HepG2 (cell line): Measurements from ENCODE around the gene NDUFAF8. TPM values are rescaled to one million over a fixed set of nuclear protein-coding genes. Genes with fewer than 3 reads are reported as not detected.
A peak's percentile ranks its signal among the peaks of the same experiment; 100 is the strongest.

Source experiments
- ATAC-seq: fragments of 200-7000 bp; cut with Tn5 transposase; 3 replicates; pipeline ENCODE4 v1.9.1; 2020; ENCODE audit warnings: mild to moderate bottlenecking, moderate library complexity
- BruUV-seq: library from RNA; stranded (reverse); fragments of 400-500 nt; replicated peaks from 2 replicates; lab custom pipeline; 2021; lab: Mats Ljungman, UMichigan
- CTCF ChIA-PET: fragments of 300-600 bp; formaldehyde crosslinking; extraction: SDS; loops from one replicate; lab custom pipeline; 2021; ENCODE audit warnings: low total read pairs, inconsistent platforms, low intra/inter-chr PET ratio; lab: Yijun Ruan, JAX
- POLR2A ChIA-PET: fragments of 350-600 bp; sonication (Branson Sonifier 250); formaldehyde crosslinking; loops from one replicate; lab custom pipeline; 2020; ENCODE audit warnings: antibody characterized with exemption, inconsistent platforms; lab: Yijun Ruan, JAX
- DNase-seq: peaks from one replicate; pipeline ENCODE4 v3.0.0-alpha.2; 2015; ENCODE audit warnings: low spot score
- FAIRE-seq: peaks from 3 replicates; lab custom pipeline; 2011; peaks lifted over from hg19 to GRCh38; lab: Jason Lieb, UNC
- H2AFZ ChIP-seq: one replicate; pipeline ENCODE4 v1.6.1; 2011; ENCODE audit warnings: low read length, inconsistent platforms
- H3K27ac ChIP-seq: fragments of 300-600 bp; 3 replicates; pipeline ENCODE4 v1.8.0; 2011; ENCODE audit warnings: mixed run types, mild to moderate bottlenecking, mixed read lengths, low read length, inconsistent platforms; ENCODE audit not compliant: insufficient read depth; ENCODE audit errors: extremely low read length
- H3K27me3 ChIP-seq, 2 experiments: fragments of 200-600 bp in 1 of 2; 2 replicates in 1 of 2; 3 replicates in 1 of 2; pipeline versions ENCODE4 v1.6.0 to v1.8.0; 2011; ENCODE audit warnings: low read length in 2 of 2, mild to moderate bottlenecking in 2 of 2, moderate library complexity in 2 of 2, inconsistent platforms in 1 of 2; ENCODE audit not compliant: insufficient read depth in 2 of 2, control insufficient read depth in 1 of 2
- H3K36me3 ChIP-seq, 2 experiments: fragments of 200-600 bp in 1 of 2; replicated peaks in 1 of 2; 2 replicates in 1 of 2; 3 replicates in 1 of 2; pipeline versions ENCODE4 v1.5.1 to v1.8.0; 2011; ENCODE audit warnings: low read length in 2 of 2, inconsistent platforms in 1 of 2; ENCODE audit not compliant: insufficient read depth in 2 of 2, control insufficient read depth in 1 of 2
- H3K4me1 ChIP-seq: 2 replicates; pipeline ENCODE4 v1.5.1; 2012; ENCODE audit warnings: low read length, inconsistent platforms; ENCODE audit not compliant: insufficient read depth
- H3K4me2 ChIP-seq: 2 replicates; pipeline ENCODE4 v1.6.0; 2011; ENCODE audit warnings: low read depth, low read length, inconsistent platforms
- H3K4me3 ChIP-seq, 3 experiments: fragments of 200-600 bp in 1 of 3; sonication (generic), shearing (Covaris generic) in 1 of 3; replicated peaks in 1 of 3; 2 replicates each; pipeline ENCODE4 v1.5.1; 2011 to 2016; ENCODE audit warnings: low read length in 3 of 3, inconsistent platforms in 2 of 3, low read depth in 2 of 3, mild to moderate bottlenecking in 2 of 3, control low read depth in 1 of 3, mixed read lengths in 1 of 3; ENCODE audit not compliant: insufficient read depth in 1 of 3
- H3K79me2 ChIP-seq: one replicate; pipeline ENCODE4 v1.6.1; 2011; ENCODE audit warnings: low read length, inconsistent platforms; ENCODE audit not compliant: insufficient read depth
- H3K9ac ChIP-seq: 2 replicates; pipeline ENCODE4 v1.6.0; 2011; ENCODE audit warnings: mild to moderate bottlenecking, low read depth, low read length, inconsistent platforms; ENCODE audit not compliant: insufficient read depth
- H3K9me3 ChIP-seq: 2 replicates; pipeline ENCODE4 v1.5.1; 2012; ENCODE audit warnings: mild to moderate bottlenecking, low read length
- H4K20me1 ChIP-seq: 2 replicates; pipeline ENCODE4 v1.6.0; 2011; ENCODE audit warnings: inconsistent platforms, mild to moderate bottlenecking, low read length, moderate library complexity; ENCODE audit not compliant: insufficient read depth
- AHDC1 ChIP-seq: sonication (generic); formaldehyde crosslinking; IDR thresholded peaks from 2 replicates; pipeline ENCODE4 v1.5.1; 2020; ENCODE audit warnings: mild to moderate bottlenecking, missing genetic modification reagents, borderline replicate concordance
- HIVEP1 ChIP-seq: sonication (generic); formaldehyde crosslinking; IDR thresholded peaks from 2 replicates; pipeline ENCODE4 v1.4.0; 2020; ENCODE audit warnings: mild to moderate bottlenecking, missing genetic modification reagents
- HOXA9 ChIP-seq: sonication (generic); formaldehyde crosslinking; IDR thresholded peaks from 2 replicates; pipeline ENCODE4 v1.8.1; 2022; ENCODE audit warnings: missing genetic modification reagents, mild to moderate bottlenecking, moderate library complexity, borderline replicate concordance
- IKZF4 ChIP-seq: sonication (generic); formaldehyde crosslinking; IDR thresholded peaks from 2 replicates; pipeline ENCODE4 v1.5.1; 2020; ENCODE audit warnings: borderline replicate concordance, mild to moderate bottlenecking, low read depth, missing genetic modification reagents; ENCODE audit errors: not compliant biosample characterization
- MTERF4 ChIP-seq: sonication (generic); formaldehyde crosslinking; IDR thresholded peaks from 2 replicates; pipeline ENCODE4 v1.8.0; 2023; ENCODE audit warnings: mild to moderate bottlenecking, missing genetic modification reagents
- ZNF263 ChIP-seq: sonication (generic); formaldehyde crosslinking; IDR thresholded peaks from 2 replicates; pipeline ENCODE4 v1.4.0; 2020; ENCODE audit warnings: missing genetic modification reagents
- ZNF354B ChIP-seq: sonication (generic); formaldehyde crosslinking; IDR thresholded peaks from 2 replicates; pipeline ENCODE4 v1.8.0; 2022; ENCODE audit warnings: mild to moderate bottlenecking, missing genetic modification reagents
- ZNF512 ChIP-seq: sonication (generic); formaldehyde crosslinking; IDR thresholded peaks from 2 replicates; pipeline ENCODE4 v1.4.0; 2020; ENCODE audit warnings: mild to moderate bottlenecking, missing genetic modification reagents
- WGBS: methylation state at CpG from one replicate; pipeline ENCODE4 v1.1.6; 2017; ENCODE audit warnings: low lambda C conversion rate; 5-methylcytosine and 5-hydroxymethylcytosine counted together
- in situ Hi-C: cut with HindIII; loops from 2 replicates; pipeline ENCODE4 v1.10.0; 2017; ENCODE audit warnings: low pct_unique_long_range_greater_than_20kb; ENCODE audit not compliant: extremely low pct_ligation_motif_present
- intact Hi-C: fragments of 100-400 bp; cut with micrococcal nuclease; formaldehyde crosslinking; loops from one replicate; pipeline ENCODE4 v1.10.0; 2022; ENCODE audit not compliant: unreplicated experiment
- polyA plus RNA-seq, 8 experiments: library from polyadenylated mRNA; depleted of rRNA in 3 of 8; stranded (reverse) in 7 of 8; unstranded in 1 of 8; fragments of >200 nt; fragmentation: Illumina TruSeq in 4 of 8; extraction: Trizol in 4 of 8; gene quantifications; 2 replicates each; pipeline versions ENCODE4 v1.2.1 to v1.2.3, GENCODE V29; 2011 to 2016; ENCODE audit warnings: low read depth in 4 of 8, missing spikeins in 1 of 8, mixed read lengths in 1 of 8; ENCODE audit not compliant: insufficient read depth in 1 of 8
- total RNA-seq, 5 experiments: library from RNA; depleted of rRNA; stranded (reverse); fragments of >200 nt; fragmentation: Illumina TruSeq; extraction: Trizol; gene quantifications; 2 replicates each; pipeline ENCODE4 v1.2.3, GENCODE V29; 2016; ENCODE audit warnings: low read depth in 1 of 5
- TF ChIP-seq, protein P1 (sequence below): sonication (generic); formaldehyde crosslinking; IDR thresholded peaks from 2 replicates; pipeline ENCODE4 v1.8.1; 2023; ENCODE audit warnings: mild to moderate bottlenecking, missing genetic modification reagents, borderline replicate concordance
- TF ChIP-seq, protein P2 (sequence below): sonication (generic); formaldehyde crosslinking; IDR thresholded peaks from 2 replicates; pipeline ENCODE4 v1.8.0; 2022; ENCODE audit warnings: missing genetic modification reagents, mild to moderate bottlenecking, moderate library complexity, borderline replicate concordance

NDUFAF8 gene
- total and polyA plus RNA-seq, 2 of the 13 experiments (the other 11 are each of a cell fraction or from before 2014, with no cell fraction given) = 75.6 to 233 TPM

GRCh38 chr17:81221842-81222619 is 17.1 kb upstream of the NDUFAF8 start:
- CTCF ChIA-PET = no interaction called here
- Histone ChIP-seq H3K27ac (peak overlapping the region; percentile 37), H3K79me2 (peaks cover 12% of the 10 kb centered on the region), H4K20me1 (no peaks in the 10 kb centered on the region; the same call in 1 of the 2 replicates), H2AFZ (no peak overlapping the region), H3K4me1 (peaks cover 30% of the 10 kb centered on the region), H3K36me3 (peaks cover 10 to 11% of the 10 kb centered on the region in 2 experiments; a peak in 4 of 5 replicates), H3K4me3 (peak overlapping the region; percentile 63 to 91 (median 87)), H3K4me2 (peak overlapping the region; percentile 93), H3K27me3 (no peaks in the 10 kb centered on the region), H3K9ac (peak overlapping the region; percentile 74), H3K9me3 (no peaks in the 10 kb centered on the region)
- WGBS = 2% methylated on average over 18 of the region's 24 CpGs
- DNase-seq (no peak), ATAC-seq (peak; percentile 32), FAIRE-seq (no peak)
- intact Hi-C loops = loop anchor here (5.0 kb wide), 1 partner anchor 80 kb away; no protein-coding TSS in a partner anchor
- in situ Hi-C loops = no loop called here
- POLR2A ChIA-PET = interaction anchor here (0.6 to 1.5 kb wide), 17 partner anchors 10 to 675 kb away, joined by 3 to 61 read pairs (median 4); partner anchors contain the start of genes ACTG1, BAHCC1, NDUFAF8 and SLC38A10
- BruUV-seq = TSS peak; percentile 52
- TF ChIP-seq ZNF263 = peak; percentile 54; the same call in 1 of the 2 replicates
- peak; percentile 33 for TF ChIP-seq IKZF4
- TF ChIP-seq HOXA9 (CRISPR knock-in tag) = no peak
- TF ChIP-seq ZNF512 (CRISPR knock-in tag) = no peak
- 0 out of 2 replicates have a peak, but pooled peaks have one; percentile 9 for TF ChIP-seq HIVEP1 (CRISPR knock-in tag)
- peak; percentile 66; the same call in 1 of the 2 replicates for TF ChIP-seq MTERF4 (CRISPR knock-in tag)
- TF ChIP-seq, protein P1, sequence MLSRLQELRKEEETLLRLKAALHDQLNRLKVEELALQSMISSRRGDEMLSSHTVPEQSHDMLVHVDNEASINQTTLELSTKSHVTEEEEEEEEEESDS (CRISPR knock-in tag) = peak; percentile 25; the same call in 1 of the 2 replicates
- 0 out of 2 replicates have a peak, but pooled peaks have one; percentile 59 for TF ChIP-seq ZNF354B
- TF ChIP-seq AHDC1 (CRISPR knock-in tag) = no peak
- TF ChIP-seq, protein P2, sequence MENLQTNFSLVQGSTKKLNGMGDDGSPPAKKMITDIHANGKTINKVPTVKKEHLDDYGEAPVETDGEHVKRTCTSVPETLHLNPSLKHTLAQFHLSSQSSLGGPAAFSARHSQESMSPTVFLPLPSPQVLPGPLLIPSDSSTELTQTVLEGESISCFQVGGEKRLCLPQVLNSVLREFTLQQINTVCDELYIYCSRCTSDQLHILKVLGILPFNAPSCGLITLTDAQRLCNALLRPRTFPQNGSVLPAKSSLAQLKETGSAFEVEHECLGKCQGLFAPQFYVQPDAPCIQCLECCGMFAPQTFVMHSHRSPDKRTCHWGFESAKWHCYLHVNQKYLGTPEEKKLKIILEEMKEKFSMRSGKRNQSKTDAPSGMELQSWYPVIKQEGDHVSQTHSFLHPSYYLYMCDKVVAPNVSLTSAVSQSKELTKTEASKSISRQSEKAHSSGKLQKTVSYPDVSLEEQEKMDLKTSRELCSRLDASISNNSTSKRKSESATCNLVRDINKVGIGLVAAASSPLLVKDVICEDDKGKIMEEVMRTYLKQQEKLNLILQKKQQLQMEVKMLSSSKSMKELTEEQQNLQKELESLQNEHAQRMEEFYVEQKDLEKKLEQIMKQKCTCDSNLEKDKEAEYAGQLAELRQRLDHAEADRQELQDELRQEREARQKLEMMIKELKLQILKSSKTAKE (CRISPR knock-in tag) = no peak
